Urinary bladder (tissue), 4 donors: ENCODE data around the gene PLEKHM2. TPM values are rescaled to one million over a fixed set of nuclear protein-coding genes. Genes with fewer than 3 reads are reported as not detected.

Source experiments
- DNase-seq: peaks from one replicate; pipeline ENCODE4 v3.0.0-alpha.2; 2015; ENCODE audit errors: extremely low spot score
- H3K27ac ChIP-seq: one replicate; pipeline ENCODE4 v1.5.1; 2013; ENCODE audit warnings: low read depth, mild to moderate bottlenecking, moderate library complexity
- H3K36me3 ChIP-seq: one replicate; pipeline ENCODE4 v1.6.1; 2013; ENCODE audit warnings: mild to moderate bottlenecking, moderate library complexity; ENCODE audit not compliant: insufficient read depth
- H3K4me1 ChIP-seq: one replicate; pipeline ENCODE4 v1.6.1; 2013; ENCODE audit warnings: mild to moderate bottlenecking, moderate library complexity; ENCODE audit not compliant: insufficient read depth
- H3K4me3 ChIP-seq: one replicate; pipeline ENCODE4 v1.5.1; 2013; ENCODE audit warnings: low read depth, low read length
- WGBS: extraction: QIAGEN DNeasy Blood & Tissue Kit; methylation state at CpG from one replicate; pipeline ENCODE4 v1.1.7; 2013; 5-methylcytosine and 5-hydroxymethylcytosine counted together
- polyA plus RNA-seq: library from polyadenylated mRNA; stranded (reverse); fragments of 200-250 nt; gene quantifications from one replicate; pipeline ENCODE4 v1.2.3, GENCODE V29; 2013
- total RNA-seq: library from RNA; depleted of rRNA; stranded (reverse); fragments of >200 nt; gene quantifications from one replicate; pipeline ENCODE4 v1.2.3, GENCODE V29; 2014
- donor health status: healthy with polysubstance abuse.
- donor health status: healthy.

Gene PLEKHM2
- total and polyA plus RNA-seq, 2 donors: 23.5 to 53.5 TPM

DNA sequence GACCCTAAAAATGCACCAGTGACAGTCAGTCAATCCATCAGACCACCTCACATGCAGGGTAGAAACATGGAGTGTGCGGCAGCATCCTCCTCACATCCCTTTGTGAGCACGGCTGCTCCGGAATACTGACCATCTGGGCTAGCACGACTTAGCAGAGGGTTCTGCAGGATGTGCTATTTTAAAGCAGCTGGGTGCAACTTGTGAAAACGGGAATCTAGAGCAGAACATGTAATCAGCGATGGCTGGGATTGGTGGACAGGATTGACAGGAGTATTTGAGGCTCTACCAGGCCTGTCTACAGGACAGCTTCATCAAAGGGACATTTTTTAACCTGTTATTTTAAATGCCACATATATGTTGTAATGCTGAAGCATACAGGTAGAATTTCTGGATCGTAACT is 16.8 kb upstream of the PLEKHM2 start:
- H3K4me3 ChIP-seq: no peak overlapping the region
- DNase-seq: no peak
- 87% methylated on average over 7 of the region's 7 CpGs for WGBS
- H3K36me3 ChIP-seq: no peaks in the 10 kb centered on the region
- H3K4me1 ChIP-seq: no peaks in the 10 kb centered on the region
- no peak overlapping the region for H3K27ac ChIP-seq

GRCh38 chr1:15668089-15668754 is 15.9 kb upstream of the PLEKHM2 start:
- DNase-seq: no peak
- H3K4me3 ChIP-seq: no peak overlapping the region
- no peak overlapping the region for H3K27ac ChIP-seq
- no peaks in the 10 kb centered on the region for H3K36me3 ChIP-seq
- 68% methylated on average over 5 of the region's 5 CpGs for WGBS
- H3K4me1 ChIP-seq: no peaks in the 10 kb centered on the region

GRCh38 chr1:15669074-15669473 is 15.0 kb upstream of the PLEKHM2 start:
- 87% methylated on average over 10 of the region's 10 CpGs for WGBS
- no peak overlapping the region for H3K27ac ChIP-seq
- no peaks in the 10 kb centered on the region for H3K4me1 ChIP-seq
- H3K36me3 ChIP-seq: no peaks in the 10 kb centered on the region
- H3K4me3 ChIP-seq: no peak overlapping the region
- DNase-seq: no peak

DNA sequence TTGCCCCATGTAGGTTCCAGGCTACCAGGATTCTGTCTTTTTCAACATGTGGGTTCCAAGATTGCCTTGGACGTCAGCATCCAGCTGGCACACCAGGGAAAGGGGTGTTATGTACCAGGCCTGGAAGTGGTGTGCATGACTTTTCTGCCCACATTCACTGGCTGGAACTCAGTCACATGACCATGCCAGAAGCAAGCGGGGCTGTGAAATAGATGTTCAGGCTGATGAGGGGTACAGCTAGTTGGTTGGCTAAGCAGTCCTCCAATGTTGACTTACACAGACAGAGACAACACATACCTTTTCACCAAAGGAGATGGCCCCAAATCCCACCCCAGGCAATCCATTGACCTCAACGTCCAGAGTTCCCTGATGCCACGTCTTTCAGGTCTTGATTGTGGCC is 14.3 kb upstream of the PLEKHM2 start:
- H3K4me1 ChIP-seq: no peaks in the 10 kb centered on the region
- no peak for DNase-seq
- WGBS: 60% methylated on average over 4 of the region's 4 CpGs

GRCh38 chr1:15671430-15671829 is 12.7 kb upstream of the PLEKHM2 start:
- Histone ChIP-seq H3K4me1 (no peaks in the 10 kb centered on the region), H3K36me3 (no peaks in the 10 kb centered on the region), H3K27ac (no peak overlapping the region), H3K4me3 (no peak overlapping the region)
- WGBS: 95% methylated on average over 2 of the region's 2 CpGs
- DNase-seq: no peak

More for the DNA sequence above, 14.3 kb upstream of the PLEKHM2 start:
- Histone ChIP-seq H3K27ac (no peak overlapping the region), H3K36me3 (no peaks in the 10 kb centered on the region), H3K4me3 (no peak overlapping the region)

DNA sequence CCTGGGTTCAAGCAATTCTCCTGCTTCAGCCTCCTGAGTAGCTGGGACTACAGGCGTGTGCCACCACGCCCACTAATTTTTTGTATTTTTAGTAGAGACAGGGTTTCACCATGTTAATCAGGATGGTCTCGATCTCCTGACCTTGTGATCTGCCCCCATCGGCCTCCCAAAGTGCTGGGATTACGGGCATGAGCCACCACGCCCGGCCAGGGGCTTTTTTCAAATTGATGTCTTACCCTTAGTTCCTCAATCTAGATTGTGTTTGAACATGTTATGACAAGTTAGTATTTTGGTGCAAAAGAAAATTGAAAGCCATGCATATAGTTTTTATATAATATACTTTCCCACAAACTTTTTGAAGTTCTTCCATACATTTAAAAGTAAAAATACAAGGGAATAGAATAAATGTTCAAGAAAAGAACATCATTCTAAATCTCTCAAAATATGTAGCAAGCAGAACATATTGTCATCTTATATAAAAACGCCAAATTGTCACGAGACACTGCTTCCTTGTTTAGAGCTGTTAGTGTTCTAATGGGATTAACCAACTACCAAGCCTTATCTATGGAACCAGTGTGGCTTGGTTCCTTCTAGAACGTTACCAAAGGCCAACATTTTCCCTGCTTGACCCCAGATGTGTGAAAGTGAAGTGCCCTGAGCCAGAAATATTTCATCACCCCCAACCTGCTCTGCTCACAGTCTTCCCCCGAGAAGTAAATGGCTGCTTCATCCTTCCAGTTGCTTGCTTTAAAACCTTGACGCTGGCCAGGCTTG is 9.5 kb upstream of the PLEKHM2 start:
- H3K4me1 ChIP-seq: no peaks in the 10 kb centered on the region
- H3K36me3 ChIP-seq: no peaks in the 10 kb centered on the region
- 64% methylated on average over 12 of the region's 12 CpGs for WGBS
- H3K27ac ChIP-seq: no peak overlapping the region
- no peak overlapping the region for H3K4me3 ChIP-seq
- DNase-seq: no peak

DNA sequence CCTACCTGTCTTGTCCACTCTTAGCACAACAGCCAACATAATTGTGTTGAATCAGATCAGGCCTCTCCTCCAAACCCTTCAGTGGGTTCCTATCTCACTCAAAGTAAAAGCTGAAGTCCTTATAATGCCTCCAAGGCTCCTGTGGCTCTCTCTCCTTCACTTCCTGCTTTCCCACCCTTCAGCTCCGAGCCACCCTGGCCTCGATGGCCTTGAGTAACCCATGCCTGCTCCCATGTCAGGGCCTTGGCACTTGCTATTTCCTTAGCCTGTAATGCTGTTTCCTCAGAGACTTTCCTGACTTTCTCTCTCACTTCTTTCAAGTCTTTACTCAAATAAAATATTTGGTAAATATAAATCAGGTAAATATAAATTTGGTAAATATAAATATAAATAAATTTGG is 8.1 kb upstream of the PLEKHM2 start:
- Histone ChIP-seq H3K27ac (no peak overlapping the region), H3K4me3 (no peak overlapping the region), H3K4me1 (no peaks in the 10 kb centered on the region), H3K36me3 (no peaks in the 10 kb centered on the region)
- no peak for DNase-seq
- 71% methylated on average over 2 of the region's 2 CpGs for WGBS

- no peak for DNase-seq
- 85% methylated on average over 6 of the region's 6 CpGs for WGBS
- Histone ChIP-seq H3K4me3 (no peak overlapping the region), H3K4me1 (no peaks in the 10 kb centered on the region), H3K36me3 (no peaks in the 10 kb centered on the region), H3K27ac (no peak overlapping the region)
Measured at GRCh38 chr1:15676688-15677661, 7.1 kb upstream of the PLEKHM2 start.

GRCh38 chr1:15678578-15678977 is 5.5 kb upstream of the PLEKHM2 start:
- Histone ChIP-seq H3K4me1 (no peaks in the 10 kb centered on the region), H3K27ac (no peak overlapping the region), H3K4me3 (no peak overlapping the region), H3K36me3 (no peaks in the 10 kb centered on the region)
- DNase-seq: no peak
- WGBS: 85% methylated on average over 1 of the region's 1 CpG

GRCh38 chr1:15680131-15680530 is 4.0 kb upstream of the PLEKHM2 start:
- Histone ChIP-seq H3K4me1 (no peaks in the 10 kb centered on the region), H3K27ac (no peak overlapping the region), H3K4me3 (no peak overlapping the region), H3K36me3 (no peaks in the 10 kb centered on the region)
- no peak for DNase-seq
- 90% methylated on average over 11 of the region's 11 CpGs for WGBS

GRCh38 chr1:15680561-15681348 is 3.4 kb upstream of the PLEKHM2 start:
- Histone ChIP-seq H3K4me1 (no peaks in the 10 kb centered on the region), H3K36me3 (no peaks in the 10 kb centered on the region), H3K4me3 (no peak overlapping the region), H3K27ac (no peak overlapping the region)
- DNase-seq: no peak
- WGBS: 90% methylated on average over 7 of the region's 7 CpGs

- Histone ChIP-seq H3K4me3 (no peak overlapping the region), H3K4me1 (no peaks in the 10 kb centered on the region), H3K27ac (peak overlapping the region; percentile 28), H3K36me3 (no peaks in the 10 kb centered on the region)
- DNase-seq: no peak
- 88% methylated on average over 12 of the region's 12 CpGs for WGBS
Measured at GRCh38 chr1:15681349-15682292, 2.5 kb upstream of the PLEKHM2 start.
